GM21619 (cell line): ENCODE data around the gene RALBP1.

Experiments
- ATAC-seq: cut with Tn5 transposase; IDR thresholded peaks from one replicate; pipeline ENCODE4 v1.9.1; 2021; ENCODE audit not compliant: unreplicated experiment

The RALBP1 gene

DNA sequence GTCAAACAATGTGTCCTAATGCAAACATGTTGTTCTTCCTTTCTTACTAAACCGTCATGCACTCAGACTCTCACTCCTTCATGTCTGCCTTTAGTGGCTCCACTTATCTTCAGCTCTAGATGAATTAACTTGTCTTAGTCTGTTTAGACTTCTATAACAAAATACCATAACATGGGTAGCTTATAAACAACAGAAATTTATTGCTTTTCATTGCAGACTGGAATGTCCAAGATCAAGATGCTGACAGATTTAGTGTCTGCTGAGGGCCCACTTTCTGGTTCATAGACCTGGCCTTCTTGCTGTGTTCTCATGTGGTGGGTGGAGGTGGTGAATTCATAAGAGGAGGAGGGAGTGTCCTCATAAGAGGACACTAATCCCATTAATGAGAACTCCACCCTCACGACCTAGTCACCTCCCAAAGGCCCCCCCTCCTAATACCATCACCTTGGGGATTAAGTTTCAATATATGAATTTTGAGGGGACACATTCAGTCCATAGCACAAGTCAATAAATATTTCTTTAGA, 32.3 kb downstream of the RALBP1 start:
- no peak for ATAC-seq

DNA sequence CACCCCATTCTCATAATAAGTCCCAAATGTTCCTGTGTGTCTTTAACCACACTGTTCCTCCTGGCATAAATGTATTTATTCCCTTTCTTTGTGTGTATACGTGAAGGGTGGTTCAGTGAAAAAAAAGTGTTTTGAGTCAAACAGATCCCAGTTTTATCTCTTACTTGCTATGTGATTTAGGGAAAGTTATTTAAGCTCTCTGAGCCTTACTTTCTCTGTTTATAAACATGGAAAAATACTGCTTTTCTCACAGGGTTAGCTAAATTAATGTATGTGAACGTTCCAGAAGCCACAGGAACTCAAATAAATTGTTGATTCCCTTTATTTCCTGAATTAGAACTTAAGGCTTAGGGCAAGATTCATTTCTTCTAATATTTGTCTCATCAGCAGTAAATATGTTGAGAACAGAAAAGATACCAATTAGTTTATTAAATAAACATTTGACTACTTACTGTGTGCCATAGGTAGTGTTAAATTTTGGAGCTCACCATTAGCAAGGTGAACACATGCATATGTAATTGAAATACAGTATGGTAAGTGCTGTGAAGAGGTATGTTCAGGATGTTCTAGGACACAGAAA, 33.2 kb downstream of the RALBP1 start:
- ATAC-seq: no peak

DNA sequence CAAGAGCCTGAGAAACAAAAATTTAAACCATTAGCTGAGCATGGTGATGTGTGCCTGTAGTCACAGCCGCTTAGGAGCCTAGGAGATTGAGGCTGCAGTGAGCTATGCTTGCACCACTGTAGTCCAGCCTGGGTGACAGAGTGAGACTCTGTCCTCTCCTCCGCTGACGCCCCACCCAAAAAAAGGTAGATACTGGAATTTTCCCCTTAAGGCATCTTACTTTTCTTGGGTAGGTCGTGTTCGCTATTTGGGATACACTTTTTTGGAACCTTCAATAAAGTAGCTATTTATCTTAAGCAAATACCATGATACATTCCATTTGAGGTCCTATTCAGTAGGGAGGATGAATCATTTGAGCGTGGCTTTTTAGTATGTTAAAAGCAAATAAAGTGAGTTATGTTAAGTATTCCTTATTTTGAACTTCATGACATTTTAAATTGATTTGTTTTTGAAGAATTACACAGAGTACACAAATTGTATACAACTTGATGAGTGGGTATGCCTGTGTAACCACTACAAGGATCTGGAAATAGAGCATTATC, 38.7 kb downstream of the RALBP1 start:
- ATAC-seq: no peak

DNA sequence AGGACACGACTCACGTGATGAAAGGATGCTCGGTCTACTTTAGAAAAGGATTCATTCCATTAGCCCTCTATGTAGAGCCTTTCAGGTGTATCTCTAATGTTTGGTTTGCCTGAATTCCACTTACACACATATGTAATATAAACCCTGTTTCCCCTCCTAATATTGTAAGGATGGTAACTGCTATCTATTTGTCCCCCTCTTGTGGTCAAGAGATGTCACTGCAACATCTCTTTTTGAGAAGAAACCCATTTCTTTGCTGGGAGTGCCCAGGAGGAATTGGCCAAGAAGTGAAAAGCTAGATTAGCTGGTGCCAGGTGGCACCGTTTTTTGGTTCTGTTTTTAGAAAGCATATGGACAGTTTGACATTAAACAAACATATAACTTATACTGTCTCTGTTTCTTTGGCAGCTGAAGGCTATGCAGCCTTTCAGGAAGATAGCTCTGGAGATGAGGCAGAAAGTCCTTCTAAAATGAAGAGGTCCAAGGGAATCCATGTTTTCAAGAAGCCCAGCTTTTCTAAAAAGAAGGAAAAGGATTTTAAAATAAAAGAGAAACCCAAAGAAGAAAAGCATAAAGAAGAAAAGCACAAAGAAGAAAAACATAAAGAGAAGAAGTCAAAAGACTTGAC, 41.2 kb downstream of the RALBP1 start:
- no peak for ATAC-seq

DNA sequence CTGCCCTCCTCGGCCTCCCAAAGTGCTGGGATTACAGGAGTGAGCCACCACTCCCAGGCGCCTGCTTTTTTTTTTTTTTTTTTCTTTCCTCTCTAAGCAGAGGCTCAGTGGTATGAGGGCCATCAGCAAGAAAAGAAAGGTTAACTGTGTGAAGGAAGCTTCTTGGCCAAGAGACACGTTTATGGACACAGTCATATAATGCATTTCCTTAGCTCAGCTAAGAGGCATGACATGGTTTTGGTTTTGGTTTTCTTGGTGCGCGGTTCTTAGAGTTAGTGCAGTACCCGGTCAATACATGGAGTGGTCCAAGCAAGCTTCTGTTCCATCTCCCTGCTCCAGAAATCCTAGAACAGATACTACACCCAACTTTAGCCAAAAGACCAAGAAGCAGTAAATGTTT, 42.6 kb downstream of the RALBP1 start:
- no peak for ATAC-seq

DNA sequence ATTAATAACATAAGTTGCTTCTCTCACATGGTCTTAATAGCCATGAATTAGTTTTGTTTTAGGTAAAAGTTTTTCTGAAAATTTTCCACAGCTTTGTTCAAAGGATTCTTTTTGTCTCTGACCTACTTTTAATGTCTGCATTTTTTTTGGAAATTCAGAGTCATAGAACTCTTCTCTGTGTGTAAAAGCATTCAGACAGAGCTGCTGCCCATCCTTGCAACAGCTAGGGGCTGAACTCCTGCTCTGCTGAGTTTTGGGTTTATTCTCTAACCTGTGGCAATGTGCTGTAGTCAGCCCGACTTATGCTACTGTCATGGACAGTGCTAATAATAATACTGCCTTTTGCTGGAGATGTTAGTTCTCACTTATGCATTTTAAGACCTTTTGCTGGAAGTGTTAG, 44.1 kb downstream of the RALBP1 start:
- no peak for ATAC-seq

DNA sequence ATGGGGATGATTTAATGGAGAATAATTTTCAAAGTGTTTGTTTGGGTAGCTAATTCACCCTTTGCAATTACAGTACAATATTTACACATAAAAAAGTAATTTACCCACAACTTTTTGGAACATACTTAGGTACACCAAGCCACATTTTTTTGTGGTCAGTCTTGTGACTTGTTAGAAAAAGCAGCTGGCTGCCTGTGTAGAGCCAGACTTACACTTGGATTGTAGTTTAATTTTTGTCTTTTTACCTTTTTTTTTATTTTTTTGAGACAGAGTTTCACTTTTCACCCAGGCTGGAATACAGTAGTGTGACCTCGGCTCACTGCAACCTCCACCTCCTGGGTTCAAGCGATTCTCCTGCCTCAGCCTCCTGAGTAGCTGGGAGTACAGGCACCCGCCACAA, 45.4 kb downstream of the RALBP1 start:
- ATAC-seq: no peak

DNA sequence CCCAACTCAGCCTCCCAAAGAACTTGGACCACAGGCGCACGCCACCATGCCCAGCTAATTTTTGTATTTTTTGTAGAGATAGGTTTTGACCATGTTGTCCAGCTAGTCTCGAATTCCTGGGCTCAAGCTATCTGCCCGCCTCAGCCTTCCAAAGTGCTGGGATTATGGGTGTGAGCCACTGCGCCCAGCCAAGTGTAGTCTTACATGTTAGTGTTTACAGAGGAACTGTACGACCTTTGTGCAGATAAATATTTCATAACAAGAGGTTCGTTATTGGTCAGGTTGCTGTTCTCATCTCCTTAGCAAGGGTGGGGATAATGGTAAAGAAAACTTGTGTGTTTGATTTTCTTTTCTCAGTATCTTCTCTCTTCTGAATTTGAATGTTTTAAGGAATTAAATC, 46.5 kb downstream of the RALBP1 start:
- no peak for ATAC-seq

DNA sequence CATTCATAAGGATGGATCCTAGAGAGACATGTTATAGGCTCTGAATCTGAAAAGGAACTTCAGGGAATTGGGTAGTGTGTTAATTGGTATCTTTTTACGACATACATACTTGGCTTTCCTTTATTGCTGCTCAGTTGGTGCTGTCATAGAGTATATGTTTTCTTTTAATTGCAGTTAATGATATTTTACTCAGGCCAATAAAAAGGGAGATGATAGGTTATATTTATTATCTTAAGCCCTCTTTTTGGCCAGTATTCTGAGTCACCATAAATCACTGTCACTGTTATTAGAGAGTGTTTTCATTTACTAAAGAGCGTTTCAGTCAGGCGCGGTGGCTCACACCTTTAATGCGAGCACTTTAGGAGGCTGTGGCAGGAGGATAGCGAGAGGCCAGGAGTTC, 47.6 kb downstream of the RALBP1 start:
- ATAC-seq: no peak

DNA sequence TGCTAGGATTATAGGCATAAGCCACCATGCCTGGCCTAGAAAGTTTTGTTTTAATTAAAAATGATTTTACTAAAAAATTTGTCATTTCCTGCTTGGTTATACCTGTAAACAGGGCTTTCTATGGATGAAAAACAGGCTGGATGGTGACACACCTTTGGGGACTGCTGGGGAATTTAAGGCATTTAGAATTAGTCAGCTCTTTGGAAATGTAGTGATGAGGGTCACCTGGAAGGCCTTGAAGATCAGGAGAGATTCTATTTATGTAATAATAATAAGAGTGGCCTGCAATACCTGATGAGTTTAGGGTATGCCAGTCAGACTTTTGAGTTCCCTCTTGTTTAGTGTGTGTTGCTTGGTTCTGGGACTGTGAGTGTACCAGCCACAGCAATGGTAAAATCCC, 51.1 kb downstream of the RALBP1 start:
- ATAC-seq: no peak

DNA sequence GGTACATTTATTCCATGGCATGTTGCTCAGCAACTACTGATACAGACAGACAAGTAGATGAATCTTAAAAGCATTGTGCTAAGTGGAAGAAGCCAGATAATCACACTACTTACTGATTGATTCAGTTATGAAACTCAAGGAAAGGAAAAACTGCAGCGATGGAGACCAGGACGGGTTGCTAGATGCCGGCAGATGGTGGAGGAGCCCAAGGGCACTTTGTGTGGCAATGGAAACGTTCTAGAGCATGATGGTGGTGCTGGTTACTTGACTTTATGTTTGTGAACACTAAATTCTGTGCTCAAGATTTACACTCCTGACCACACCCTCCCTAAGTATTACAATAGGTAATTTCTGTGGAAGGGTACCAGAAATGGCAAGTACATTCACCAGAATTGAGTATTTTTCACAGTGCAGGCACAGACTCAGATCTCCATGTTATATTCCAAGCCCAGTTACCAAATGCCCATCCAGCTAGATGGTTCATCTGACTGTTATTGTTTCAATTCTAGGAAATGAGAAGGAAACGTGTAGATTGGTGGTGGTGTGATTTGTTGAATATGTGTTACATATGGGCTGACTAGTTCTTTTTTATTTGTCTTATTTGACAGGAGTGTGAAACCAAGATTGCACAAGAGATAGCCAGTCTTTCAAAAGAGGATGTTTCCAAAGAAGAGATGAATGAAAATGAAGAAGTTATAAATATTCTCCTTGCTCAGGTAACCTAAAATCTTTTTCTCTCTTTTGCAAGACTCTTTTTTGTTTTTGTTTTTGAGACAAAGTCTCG, 55.1 kb downstream of the RALBP1 start:
- no peak for ATAC-seq

DNA sequence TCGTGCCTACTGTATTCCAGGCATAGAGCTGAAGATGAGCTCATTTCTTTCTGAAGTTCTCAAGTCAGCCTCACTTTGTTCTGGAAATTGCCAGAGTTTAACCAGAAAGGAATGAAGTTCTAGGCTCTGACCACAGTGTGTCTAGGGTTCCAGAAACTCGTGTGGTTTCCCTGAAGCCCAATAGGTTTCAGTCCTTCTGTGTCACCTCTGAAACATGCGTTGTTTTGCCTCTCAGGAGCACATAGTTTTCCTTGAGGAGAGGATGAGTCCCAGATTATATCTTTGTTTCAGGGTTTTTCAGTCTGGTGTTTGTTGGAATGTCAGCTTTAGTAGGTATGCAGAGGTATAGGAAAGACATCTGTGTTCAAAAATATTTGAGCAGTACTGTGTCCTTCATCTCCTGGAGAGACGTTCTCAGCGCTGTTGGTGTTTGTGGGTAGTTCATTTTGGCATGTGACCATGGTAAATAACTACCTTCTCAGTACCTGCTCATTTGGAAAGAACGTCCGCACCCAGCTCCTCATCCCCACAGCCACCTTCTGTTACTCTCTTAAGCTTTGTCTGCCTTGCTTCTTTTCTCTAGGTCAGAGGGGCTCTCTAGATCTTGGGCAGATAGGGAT, 56.6 kb downstream of the RALBP1 start:
- no peak for ATAC-seq

DNA sequence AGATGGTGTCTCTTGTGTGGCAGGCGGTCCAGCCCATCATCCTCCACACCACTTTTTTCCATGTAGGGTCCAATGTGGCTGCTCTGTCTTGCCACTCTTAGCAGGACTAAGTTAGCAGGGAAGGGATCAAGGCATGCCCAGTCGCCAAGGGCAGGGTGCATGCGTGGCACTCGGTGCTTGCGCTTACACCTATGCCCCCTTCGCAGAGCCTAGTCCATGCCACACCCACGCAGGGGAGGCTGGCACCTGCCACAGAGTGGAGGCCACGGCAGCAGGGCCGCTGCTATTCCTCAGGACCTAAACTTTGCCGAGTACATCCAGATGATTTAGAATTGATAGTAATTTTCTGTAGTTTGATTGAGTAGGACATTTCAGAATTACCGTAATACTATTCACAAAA, 59.5 kb downstream of the RALBP1 start:
- ATAC-seq: no peak

DNA sequence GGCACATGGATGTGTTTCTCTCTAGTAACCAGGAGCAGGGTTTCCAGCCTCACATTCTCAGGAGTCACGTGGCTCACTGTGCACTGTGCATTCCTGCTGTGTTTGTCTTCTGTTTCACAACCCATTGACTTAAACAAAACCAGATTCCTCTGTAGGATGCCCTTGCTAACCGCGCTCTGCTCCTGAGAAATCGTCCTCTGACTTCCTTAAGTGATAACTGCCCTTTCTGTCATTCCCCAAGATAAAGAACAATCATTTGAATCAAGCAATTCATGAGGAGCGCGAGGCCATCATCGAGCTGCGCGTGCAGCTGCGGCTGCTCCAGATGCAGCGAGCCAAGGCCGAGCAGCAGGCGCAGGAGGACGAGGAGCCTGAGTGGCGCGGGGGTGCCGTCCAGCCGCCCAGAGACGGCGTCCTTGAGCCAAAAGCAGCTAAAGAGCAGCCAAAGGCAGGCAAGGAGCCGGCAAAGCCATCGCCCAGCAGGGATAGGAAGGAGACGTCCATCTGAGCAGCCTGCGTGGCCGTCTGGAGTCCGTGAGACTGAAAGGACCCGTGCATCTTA, 60.2 kb downstream of the RALBP1 start:
- ATAC-seq: no peak

DNA sequence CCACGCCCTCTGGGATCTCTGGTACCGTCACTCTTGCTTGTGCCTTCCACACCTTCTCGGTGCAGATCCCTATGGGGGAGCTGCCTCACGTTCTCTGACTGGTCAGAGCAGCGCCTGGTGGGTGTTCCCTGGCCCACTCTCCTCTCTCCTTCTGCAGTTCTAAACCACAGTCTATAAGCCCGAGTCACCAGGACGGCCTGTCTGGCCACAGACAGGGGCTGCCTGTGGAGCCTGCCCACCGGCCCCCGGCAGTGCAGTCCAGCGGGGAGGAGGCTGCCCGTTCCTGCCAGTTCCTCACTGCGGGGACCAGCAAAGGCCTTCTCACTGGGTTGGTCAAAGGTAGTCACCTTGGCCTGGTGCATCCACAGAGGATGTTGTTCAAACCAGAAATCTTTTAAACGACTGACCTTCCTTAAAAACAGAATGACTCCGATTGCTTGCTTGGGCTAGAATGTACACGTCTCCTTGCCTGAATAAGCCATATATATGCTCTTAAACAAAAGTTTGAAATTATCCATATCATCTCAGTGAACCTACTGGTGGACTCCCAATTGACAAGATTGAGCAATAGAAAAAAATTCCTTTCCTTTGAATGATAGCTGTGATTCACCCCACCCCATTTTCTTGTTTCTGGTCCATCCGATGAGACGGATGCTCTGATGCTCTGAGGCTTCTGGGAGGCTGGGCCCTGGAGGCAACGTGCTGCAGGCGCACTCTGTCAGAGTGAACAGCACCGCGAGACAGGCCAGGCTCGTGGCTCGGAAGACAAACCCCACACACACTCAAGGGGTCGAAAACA, 61.2 kb downstream of the RALBP1 start:
- ATAC-seq: no peak

DNA sequence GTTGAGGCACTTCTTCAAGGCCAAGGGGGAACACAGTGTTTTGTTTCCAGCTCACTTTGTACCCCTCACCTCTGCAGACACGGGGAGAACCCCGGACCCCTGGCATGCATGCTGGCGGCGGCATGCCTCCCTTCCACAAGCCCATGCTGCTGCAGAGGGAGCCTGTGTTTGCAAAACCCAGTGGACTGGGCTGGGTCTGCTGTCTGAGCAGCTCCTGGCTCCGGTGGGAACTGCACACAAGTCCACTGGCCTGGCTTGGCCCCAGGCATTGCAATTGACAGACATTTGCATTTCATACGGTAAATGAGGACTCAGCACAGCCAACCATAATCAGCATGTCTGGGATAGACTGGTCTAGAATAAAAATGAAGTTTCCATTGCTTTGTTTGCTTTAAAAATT, 62.4 kb downstream of the RALBP1 start:
- no peak for ATAC-seq

DNA sequence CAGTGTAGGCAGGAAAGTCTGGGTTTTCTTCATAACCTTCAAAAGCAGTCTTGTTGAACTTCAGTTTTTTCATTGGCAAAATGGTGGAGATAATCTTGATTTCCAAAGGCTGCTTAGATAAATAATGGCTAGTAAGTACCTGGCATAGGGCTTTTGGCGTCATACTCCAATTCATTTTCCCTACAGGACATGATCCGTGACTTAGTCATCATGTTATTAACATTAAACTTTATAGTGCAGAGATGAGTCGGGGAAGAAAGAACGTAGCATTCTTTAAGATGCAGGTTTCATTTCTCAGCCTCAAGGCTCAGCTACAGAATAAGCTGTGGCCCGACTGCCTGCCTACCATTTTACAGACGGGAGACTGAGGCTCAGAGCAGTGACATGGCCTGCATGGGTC, 64.0 kb downstream of the RALBP1 start:
- no peak for ATAC-seq

DNA sequence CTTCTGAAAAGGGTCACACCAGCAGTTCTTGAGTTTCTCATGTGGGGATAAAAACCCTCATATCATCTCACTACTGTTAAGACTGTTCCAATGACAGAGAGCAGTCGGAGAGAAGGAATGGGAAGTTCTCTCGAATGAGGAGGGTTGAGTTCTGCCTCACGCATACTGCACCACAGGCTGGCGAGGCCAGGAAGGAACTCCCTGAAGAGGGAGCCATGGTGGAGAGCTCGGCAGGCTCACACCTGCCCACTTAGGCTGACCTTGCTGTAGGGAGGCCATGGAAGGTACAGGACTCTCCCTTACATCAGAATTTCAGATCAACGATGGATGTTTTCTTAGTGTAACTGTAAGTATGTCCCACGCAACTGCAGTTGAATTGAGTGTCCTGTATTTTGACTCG, 64.6 kb downstream of the RALBP1 start:
- ATAC-seq: no peak

DNA sequence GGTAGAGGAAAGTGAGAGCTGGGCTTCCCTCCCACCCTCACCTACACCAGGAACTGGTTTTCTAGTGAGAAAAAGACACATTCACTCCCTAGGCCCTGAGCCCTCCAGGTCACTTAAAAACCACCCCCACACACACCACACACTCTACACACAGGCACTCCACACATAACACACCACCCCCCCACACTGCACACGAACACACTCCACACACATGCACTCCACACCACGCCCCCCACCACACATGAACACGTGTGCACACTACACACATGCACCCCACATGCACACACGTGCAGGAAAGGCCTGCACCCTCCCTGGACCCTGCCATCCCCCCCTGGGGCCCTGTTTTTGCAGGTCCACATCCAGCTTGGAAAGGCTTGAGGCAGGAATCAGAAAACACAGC, 67.6 kb downstream of the RALBP1 start:
- ATAC-seq: no peak

DNA sequence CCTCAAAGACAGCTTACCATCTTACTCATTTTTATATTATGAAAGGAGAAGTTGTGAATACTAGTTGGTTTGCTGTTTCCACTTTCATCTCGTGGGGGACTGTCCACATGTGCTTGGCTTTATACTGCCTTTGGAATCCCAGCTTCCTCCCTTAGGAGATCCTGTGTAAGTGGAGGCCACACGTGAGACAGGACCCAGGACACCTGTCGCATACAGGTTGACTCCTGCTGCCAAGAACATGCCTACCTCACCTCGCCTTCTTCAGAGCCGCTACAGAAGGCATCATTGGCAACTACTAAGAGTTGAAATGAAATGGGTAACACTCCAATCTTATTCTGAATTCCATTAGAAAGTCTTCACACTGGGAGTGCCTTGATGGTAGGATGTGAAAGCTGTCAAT, 69.7 kb downstream of the RALBP1 start:
- ATAC-seq: no peak
